Astrocyte of the cerebellum (primary cell): ENCODE measurements around the gene DOCK10.
A peak's percentile ranks its signal among the peaks of the same experiment; 100 is the strongest.

ENCODE experiments used
- DNase-seq: peaks from one replicate; pipeline ENCODE4 v3.0.0-alpha.2; 2011; ENCODE audit warnings: low read depth
- H3K4me3 ChIP-seq: 2 replicates; pipeline ENCODE4 v1.5.1; 2011; ENCODE audit warnings: mild to moderate bottlenecking, low read depth, low read length, moderate library complexity
- CTCF ChIP-seq: IDR thresholded peaks from 2 replicates; pipeline ENCODE4 v1.5.1; 2012; ENCODE audit warnings: low read length, low read depth, moderate library complexity, mild to moderate bottlenecking; ENCODE audit errors: missing control alignments
- in situ Hi-C: cut with HindIII; loops from 2 replicates; pipeline ENCODE4 v1.10.0; 2017; ENCODE audit warnings: low sequenced_read_pairs

The DOCK10 gene

GRCh38 chr2:224958873-224959272 lies 83.4 kb downstream of the DOCK10 start:
- in situ Hi-C loops = no loop called here
- no peak overlapping the region for H3K4me3 ChIP-seq
- TF ChIP-seq CTCF = no peak
- no peak for DNase-seq

- H3K4me3 ChIP-seq = no peak overlapping the region
- no peak for TF ChIP-seq CTCF
- DNase-seq = peak; percentile 36
- in situ Hi-C loops = no loop called here
Observed at GRCh38 chr2:224958462-224958857, 83.8 kb downstream of the DOCK10 start.

GRCh38 chr2:224957540-224958461 lies 84.5 kb downstream of the DOCK10 start:
- TF ChIP-seq CTCF = no peak
- no peak overlapping the region for H3K4me3 ChIP-seq
- no peak for DNase-seq
- in situ Hi-C loops = no loop called here

GRCh38 chr2:224956706-224957105 lies 85.6 kb downstream of the DOCK10 start:
- peak; percentile 66 for DNase-seq
- H3K4me3 ChIP-seq = no peak overlapping the region
- no peak for TF ChIP-seq CTCF
- in situ Hi-C loops = no loop called here

GRCh38 chr2:224954980-224955379 lies 87.3 kb downstream of the DOCK10 start:
- H3K4me3 ChIP-seq = no peak overlapping the region
- no peak for TF ChIP-seq CTCF
- in situ Hi-C loops = no loop called here
- no peak for DNase-seq

GRCh38 chr2:224952936-224953657 lies 89.2 kb downstream of the DOCK10 start:
- TF ChIP-seq CTCF = no peak
- DNase-seq = no peak
- H3K4me3 ChIP-seq = no peak overlapping the region
- in situ Hi-C loops = no loop called here
